GM18526 (cell line): ENCODE results near the gene DTX1.

Experiments used
- POLR2A ChIP-seq: IDR thresholded peaks from 3 replicates; pipeline ENCODE4 v1.6.1; 2011; ENCODE audit not compliant: insufficient read length; ENCODE audit errors: extremely low read depth

Gene DTX1

GRCh38 chr12:113137861-113138783 lies 81.6 kb downstream of the DTX1 start:
- no peak for TF ChIP-seq POLR2A

DNA sequence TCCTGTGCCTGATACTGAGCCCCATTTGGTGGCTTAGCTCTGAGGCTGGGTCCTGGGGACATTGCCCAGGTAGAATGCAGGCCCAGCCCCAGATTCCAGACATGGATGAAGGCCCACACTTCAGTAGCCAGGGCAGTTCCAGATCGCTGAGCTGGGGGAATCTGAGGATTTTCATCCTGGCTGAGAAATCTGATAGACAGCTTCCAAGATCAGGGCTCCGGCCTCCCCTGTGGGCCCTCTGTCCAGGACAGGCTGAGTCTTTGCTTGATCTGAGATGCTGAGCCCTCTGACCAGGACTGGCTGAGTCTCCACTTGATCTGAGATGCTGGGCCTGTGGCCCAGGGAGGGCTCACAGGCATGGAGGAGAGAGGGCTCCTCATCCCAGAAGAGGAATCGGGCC lies 82.3 kb downstream of the DTX1 start:
- no peak for TF ChIP-seq POLR2A

DNA sequence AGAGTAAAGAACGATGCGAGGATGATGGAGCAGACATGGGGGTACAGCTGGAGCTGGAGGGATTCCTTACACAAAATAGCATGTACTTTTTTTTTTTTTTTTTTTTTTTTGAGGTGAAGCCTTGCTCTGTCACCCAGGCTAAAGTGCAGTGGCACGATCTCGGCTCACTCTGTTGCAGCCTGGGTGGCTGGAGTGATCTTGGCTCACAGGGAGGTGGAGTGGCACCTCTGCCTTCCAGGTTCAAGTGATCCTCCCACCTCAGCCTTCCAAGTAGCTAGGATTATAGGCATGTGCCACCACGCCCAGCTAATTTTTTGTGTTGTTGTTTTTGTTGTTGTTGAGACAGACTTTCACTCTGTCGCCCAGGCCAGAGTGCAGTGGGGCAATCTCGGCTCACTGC lies 84.2 kb downstream of the DTX1 start:
- TF ChIP-seq POLR2A, result no peak

GRCh38 chr12:113142173-113142885 lies 85.8 kb downstream of the DTX1 start:
- no peak for TF ChIP-seq POLR2A

DNA sequence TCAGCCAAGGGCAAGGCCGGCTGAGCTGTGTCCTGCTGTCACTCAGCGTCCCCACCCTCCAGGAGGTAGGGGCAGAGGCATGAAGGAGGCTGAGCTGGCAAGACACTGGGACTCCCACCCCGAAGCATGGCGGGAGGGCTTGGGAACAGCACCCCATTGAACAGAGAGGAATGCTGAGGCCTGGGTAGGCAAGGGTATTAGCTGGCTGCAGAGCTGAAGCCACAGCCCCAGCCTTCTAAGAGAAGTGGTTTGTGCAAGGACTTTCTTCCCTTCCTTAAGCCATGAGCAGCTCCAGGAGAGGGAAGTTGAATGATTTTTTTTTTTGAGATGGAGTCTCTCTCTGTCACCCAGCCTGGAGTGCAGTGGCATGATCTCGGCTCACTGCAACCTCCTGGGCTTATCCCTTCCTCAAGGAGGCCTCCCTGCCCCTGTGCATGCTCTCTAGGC lies 86.4 kb downstream of the DTX1 start:
- no peak for TF ChIP-seq POLR2A

DNA sequence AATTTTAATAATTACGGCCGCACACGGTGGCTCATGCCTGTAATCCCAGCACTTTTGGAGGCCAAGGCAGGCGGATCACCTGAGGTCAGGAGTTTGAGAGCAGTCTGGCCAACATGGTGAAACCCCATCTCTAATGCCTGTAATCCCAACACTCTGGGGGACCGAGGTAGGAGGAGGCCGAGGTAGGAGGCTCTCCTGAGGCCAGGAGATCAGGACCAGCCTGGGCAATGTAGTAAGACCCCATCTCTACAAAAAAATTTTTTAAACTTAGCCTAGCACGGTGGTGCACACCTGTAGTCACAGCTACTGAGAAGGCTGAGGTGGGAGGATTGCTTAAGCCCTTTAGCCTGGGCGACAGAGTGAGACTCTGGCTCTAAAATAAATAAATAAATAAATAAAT lies 87.4 kb downstream of the DTX1 start:
- TF ChIP-seq POLR2A, result no peak

- TF ChIP-seq POLR2A, result no peak
Observed at GRCh38 chr12:113144806-113145205, 88.3 kb downstream of the DTX1 start.

DNA sequence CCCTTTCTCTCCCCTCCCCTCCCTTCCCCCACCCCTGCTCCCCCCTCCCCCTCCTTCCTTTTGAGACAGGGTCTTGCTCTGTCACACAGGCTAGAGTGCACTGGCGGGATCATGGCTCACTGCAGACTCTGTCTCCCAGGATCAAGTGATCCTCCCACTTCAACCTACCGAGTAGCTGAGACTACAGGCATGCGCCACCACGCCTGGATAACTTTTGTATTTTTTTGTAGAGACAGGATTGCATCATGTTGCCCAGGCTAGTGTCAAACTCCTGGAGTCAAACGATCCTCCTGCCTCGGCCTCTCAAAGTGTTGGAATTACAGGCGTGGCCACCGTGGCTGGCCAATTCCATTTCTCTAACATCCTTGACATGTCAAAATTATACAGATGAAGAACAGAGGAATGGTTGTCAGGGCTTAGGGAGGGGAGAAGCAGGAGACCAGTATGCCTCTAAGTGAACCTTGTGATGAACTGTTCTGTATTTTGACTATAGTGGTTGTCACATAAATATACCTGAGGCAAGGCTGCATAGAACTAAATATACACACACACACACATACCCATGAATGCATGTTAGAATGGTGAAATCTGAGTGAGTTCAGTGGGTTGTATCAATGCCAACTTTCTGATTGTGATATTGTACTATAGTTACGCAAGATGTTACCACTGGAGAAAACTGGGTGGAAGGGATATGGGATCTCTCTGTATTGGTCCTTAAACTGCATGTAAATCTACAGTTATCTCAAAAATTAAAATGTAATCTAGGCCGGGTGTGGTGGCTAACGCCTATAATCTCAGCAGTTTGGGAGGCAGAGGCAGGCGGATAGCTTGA lies 89.4 kb downstream of the DTX1 start:
- TF ChIP-seq POLR2A, result no peak

DNA sequence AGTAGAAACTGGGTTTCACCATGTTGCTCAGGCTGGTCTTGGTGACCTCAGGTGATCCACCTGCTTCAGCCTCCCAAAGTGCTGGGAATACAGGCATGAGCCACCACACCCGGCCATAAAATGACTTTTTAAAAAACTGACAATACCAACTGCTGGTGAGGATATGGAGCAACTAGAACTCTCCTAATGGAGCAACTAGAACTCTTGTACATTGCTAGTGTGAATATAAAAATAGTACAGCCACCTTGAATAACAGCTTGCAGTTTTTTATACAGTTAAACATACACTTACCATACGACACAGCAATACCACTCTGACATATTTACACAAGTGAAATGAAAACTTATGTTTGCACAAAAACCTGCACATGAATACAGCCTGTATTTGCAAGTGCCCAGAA lies 90.5 kb downstream of the DTX1 start:
- no peak for TF ChIP-seq POLR2A
